BLaER1 treated with 17β-estradiol and CSF1 and Interleukin-3, amounts not matched to agents 10 nM and 100 nM (cell line): ENCODE measurements around the gene LOX.

Experiments used
- H3K27ac ChIP-seq, 11 experiments: shearing (Covaris generic); formaldehyde crosslinking; 2 replicates each; pipeline ENCODE4 v1.8.1; 2022
- H3K27me3 ChIP-seq, 11 experiments: shearing (Covaris generic); formaldehyde crosslinking; 2 replicates each; pipeline ENCODE4 v1.8.1; 2022
- H3K36me3 ChIP-seq, 11 experiments: shearing (Covaris generic); formaldehyde crosslinking; 2 replicates each; pipeline ENCODE4 v1.8.1; 2022
- H3K4me1 ChIP-seq, 10 experiments: shearing (Covaris generic); formaldehyde crosslinking; 2 replicates each; pipeline ENCODE4 v1.8.1; 2022
- H3K4me2 ChIP-seq, 11 experiments: shearing (Covaris generic); formaldehyde crosslinking; 2 replicates each; pipeline ENCODE4 v1.8.1; 2022
- H3K4me3 ChIP-seq, 10 experiments: shearing (Covaris generic); formaldehyde crosslinking; 2 replicates each; pipeline ENCODE4 v1.8.1; 2022
- H3K9ac ChIP-seq, 11 experiments: shearing (Covaris generic); formaldehyde crosslinking; 2 replicates each; pipeline ENCODE4 v1.8.1; 2022
- H3K9me3 ChIP-seq, 11 experiments: shearing (Covaris generic); formaldehyde crosslinking; replicated peaks in 1 of 11; 2 replicates each; pipeline ENCODE4 v1.8.1; 2022
- H4K20me1 ChIP-seq, 11 experiments: shearing (Covaris generic); formaldehyde crosslinking; 2 replicates each; pipeline ENCODE4 v1.8.1; 2022
- Cebpa-rat ChIP-seq, 11 experiments: shearing (Covaris generic); IDR thresholded peaks; 2 replicates each; pipeline ENCODE4 v1.8.1; 2022

Gene LOX, protein sequence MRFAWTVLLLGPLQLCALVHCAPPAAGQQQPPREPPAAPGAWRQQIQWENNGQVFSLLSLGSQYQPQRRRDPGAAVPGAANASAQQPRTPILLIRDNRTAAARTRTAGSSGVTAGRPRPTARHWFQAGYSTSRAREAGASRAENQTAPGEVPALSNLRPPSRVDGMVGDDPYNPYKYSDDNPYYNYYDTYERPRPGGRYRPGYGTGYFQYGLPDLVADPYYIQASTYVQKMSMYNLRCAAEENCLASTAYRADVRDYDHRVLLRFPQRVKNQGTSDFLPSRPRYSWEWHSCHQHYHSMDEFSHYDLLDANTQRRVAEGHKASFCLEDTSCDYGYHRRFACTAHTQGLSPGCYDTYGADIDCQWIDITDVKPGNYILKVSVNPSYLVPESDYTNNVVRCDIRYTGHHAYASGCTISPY

DNA sequence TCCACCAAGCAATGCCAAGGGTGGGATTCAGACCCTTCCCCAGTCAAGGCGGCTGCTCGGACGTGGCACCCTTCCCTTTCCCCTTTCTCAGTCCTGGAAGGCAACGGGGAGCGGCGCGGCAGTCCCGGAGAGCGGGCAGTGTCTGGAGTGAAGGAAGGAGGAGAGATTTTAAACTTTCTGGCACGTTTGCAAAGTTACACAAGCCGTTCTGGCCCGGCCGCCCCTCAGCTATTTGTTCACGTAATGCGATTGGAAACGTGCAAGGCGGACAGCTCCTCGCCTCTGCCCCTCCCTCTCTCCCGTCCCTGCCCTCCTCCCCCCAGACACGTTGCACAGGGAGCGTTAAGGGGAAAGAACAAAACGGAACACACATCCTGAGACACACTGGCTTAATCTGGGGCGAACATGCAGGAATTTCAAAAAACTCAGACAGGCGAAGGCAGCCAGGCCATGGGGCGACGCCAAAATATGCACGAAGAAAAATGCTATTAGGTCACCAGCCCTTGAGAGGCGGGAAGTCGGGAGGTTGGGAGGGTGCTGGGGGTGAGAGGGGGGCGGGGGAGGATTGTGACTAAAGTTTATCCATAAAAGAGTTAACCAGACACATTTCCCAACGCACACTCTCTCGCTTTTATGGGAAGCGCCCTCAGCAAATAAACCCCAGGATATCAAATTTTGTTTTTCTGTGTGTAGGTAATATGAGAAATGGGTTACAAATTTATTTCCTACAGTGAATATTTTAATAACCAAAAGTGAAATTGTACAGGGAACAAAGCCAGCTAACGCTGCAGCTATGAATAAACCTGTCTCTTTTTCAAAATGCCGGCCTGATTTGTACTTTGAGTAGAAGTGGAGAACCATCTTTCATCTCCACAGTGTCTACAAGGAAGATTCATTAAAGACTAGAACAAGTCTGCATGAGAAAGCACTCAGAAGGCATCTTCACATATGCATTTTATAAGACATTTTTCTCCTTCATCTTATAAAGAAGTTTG is at the start of gene LOX:
TSS of gene LOX (minus strand) at position 144 of the 995 bp plus-strand sequence. CDS start 274 bp downstream, outside the sequence.
- no peak for TF ChIP-seq Cebpa-rat (IDR thresholded peaks at IDR 0.05)
- Histone ChIP-seq H3K4me1 (no peaks in the 10 kb centered on the region), H3K36me3 (peaks cover 0 to 16% (median 0%) of the 10 kb centered on the region in 11 experiments; a peak in 5 of 22 replicates), H3K4me2 (no peak within 1 kb of the TSS), H3K9me3 (peaks cover 14 to 20% (median 18%) of the 10 kb centered on the region in 11 experiments), H3K27ac (no peak within 1 kb of the TSS), H4K20me1 (no peaks in the 10 kb centered on the region), H3K9ac (no peak within 1 kb of the TSS), H3K4me3 (no peak within 1 kb of the TSS), H3K27me3 (no peaks in the 10 kb centered on the region)

DNA sequence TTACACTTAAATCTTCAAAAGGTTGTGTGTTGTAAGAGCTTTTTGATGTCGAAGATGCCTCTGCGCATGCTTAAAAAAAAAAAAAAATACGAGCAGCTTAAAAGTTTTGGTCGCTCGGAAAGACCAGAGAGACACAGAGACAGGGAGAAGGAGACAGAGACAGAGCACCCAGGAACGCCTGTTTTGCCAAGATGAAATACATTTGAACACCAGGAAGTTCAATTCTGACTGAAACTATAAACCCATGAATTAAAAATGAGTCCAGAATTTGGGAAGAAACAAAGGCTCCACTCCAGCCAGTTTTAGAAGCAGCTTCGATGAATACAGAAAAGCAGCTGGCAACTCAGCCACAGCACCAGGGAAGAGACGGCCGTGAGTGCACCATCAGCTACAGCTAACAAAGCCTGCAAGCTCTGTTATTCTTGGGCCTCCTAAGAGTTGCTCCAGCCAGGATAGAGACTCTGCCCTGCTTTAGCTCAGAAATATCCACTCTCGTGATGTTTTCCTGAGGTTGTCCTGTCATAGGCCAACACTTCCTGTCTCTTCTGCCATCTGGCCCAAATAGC is 48.8 kb upstream of the LOX start:
- Histone ChIP-seq H3K4me2 (no peak overlapping the region), H3K36me3 (no peaks in the 10 kb centered on the region), H4K20me1 (no peaks in the 10 kb centered on the region), H3K9ac (no peak overlapping the region), H3K4me3 (no peak overlapping the region), H3K27ac (no peak overlapping the region), H3K27me3 (no peaks in the 10 kb centered on the region), H3K4me1 (no peaks in the 10 kb centered on the region), H3K9me3 (no peaks in the 10 kb centered on the region)
- TF ChIP-seq Cebpa-rat (IDR thresholded peaks at IDR 0.05): no peak

DNA sequence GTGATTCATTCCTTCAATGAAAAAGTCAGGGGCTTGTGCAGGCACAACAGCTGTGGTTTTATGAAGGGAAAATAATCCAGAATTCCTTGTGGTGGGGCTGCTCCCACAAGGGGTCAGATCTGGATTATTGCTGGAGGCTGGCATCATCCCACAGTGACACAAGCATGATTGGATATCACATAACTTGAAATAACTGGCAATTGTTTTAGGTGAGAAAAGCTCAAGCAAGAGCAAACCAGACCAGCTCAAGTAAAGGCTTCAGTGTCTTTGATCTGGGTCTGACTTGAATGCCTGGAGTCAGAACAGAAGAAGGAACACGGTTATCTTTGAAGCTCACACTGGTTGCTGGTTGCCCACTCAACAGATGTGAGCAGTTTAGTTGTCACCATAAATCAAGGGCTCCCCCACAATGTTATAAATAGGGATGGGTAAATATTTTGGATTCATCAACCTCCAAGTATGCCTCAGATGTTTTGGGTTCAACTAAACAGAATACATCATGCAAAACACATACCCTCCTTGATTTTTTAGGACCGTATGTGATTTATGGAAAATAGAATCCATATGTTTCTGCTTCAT is 48.2 kb upstream of the LOX start:
- no peaks in the 10 kb centered on the region for H3K36me3 ChIP-seq
- H3K9ac ChIP-seq: no peak overlapping the region
- no peaks in the 10 kb centered on the region for H3K4me1 ChIP-seq
- H3K27ac ChIP-seq: no peak overlapping the region
- H3K4me3 ChIP-seq: no peak overlapping the region
- no peak overlapping the region for H3K4me2 ChIP-seq
- TF ChIP-seq Cebpa-rat (IDR thresholded peaks at IDR 0.05): no peak
- H3K27me3 ChIP-seq: no peaks in the 10 kb centered on the region
- H3K9me3 ChIP-seq: no peaks in the 10 kb centered on the region
- H4K20me1 ChIP-seq: no peaks in the 10 kb centered on the region

DNA sequence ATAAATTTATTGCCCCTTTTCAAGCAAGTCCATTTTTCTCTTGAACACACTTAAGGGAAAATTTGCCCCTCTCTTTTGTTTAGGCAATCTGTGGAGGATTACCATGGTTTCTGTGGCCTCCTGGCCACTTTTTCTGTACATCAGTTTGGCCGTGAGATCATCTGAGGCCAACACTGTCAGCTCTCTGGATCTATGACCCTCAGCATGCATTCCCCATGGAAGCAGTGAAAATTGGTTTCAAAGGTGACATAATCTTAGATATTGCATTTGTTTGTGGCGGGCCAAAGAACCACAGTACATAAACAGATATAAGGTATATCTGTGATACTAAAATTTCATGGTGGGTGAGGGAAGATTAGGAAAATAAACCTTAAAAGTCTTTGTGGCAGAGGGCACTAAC is 46.7 kb upstream of the LOX start:
- Histone ChIP-seq H3K9ac (no peak overlapping the region), H3K4me3 (no peak overlapping the region)

GRCh38 chr5:122121479-122122465 is 43.7 kb upstream of the LOX start:
- no peak overlapping the region for H3K4me3 ChIP-seq
- H3K9ac ChIP-seq: no peak overlapping the region
- no peak for TF ChIP-seq Cebpa-rat (IDR thresholded peaks at IDR 0.05)
- no peak overlapping the region for H3K27ac ChIP-seq
- no peaks in the 10 kb centered on the region for H3K4me1 ChIP-seq
- no peaks in the 10 kb centered on the region for H3K9me3 ChIP-seq
- no peaks in the 10 kb centered on the region for H3K36me3 ChIP-seq
- H4K20me1 ChIP-seq: no peaks in the 10 kb centered on the region
- H3K27me3 ChIP-seq: no peaks in the 10 kb centered on the region
- H3K4me2 ChIP-seq: no peak overlapping the region

More for the DNA sequence above, 46.7 kb upstream of the LOX start:
- no peak for TF ChIP-seq Cebpa-rat (IDR thresholded peaks at IDR 0.05)
- Histone ChIP-seq H3K27me3 (no peaks in the 10 kb centered on the region), H3K4me1 (no peaks in the 10 kb centered on the region), H3K36me3 (no peaks in the 10 kb centered on the region), H3K9me3 (no peaks in the 10 kb centered on the region), H3K27ac (no peak overlapping the region), H4K20me1 (no peaks in the 10 kb centered on the region), H3K4me2 (no peak overlapping the region)

GRCh38 chr5:122120957-122121356 is 42.9 kb upstream of the LOX start:
- Histone ChIP-seq H3K27me3 (no peaks in the 10 kb centered on the region), H3K4me2 (no peak overlapping the region), H3K27ac (no peak overlapping the region), H3K9ac (no peak overlapping the region), H3K9me3 (no peaks in the 10 kb centered on the region), H3K4me3 (no peak overlapping the region), H3K36me3 (no peaks in the 10 kb centered on the region), H3K4me1 (peaks cover 0 to 6% (median 0%) of the 10 kb centered on the region in 10 experiments; a peak in 3 of 20 replicates), H4K20me1 (no peaks in the 10 kb centered on the region)
- no peak for TF ChIP-seq Cebpa-rat (IDR thresholded peaks at IDR 0.05)

- Histone ChIP-seq H3K9ac (no peak overlapping the region), H3K27ac (no peak overlapping the region), H4K20me1 (no peaks in the 10 kb centered on the region), H3K9me3 (no peaks in the 10 kb centered on the region), H3K27me3 (no peaks in the 10 kb centered on the region), H3K36me3 (no peaks in the 10 kb centered on the region), H3K4me2 (no peak overlapping the region), H3K4me3 (no peak overlapping the region), H3K4me1 (peaks cover 0 to 6% (median 0%) of the 10 kb centered on the region in 10 experiments; a peak in 3 of 20 replicates)
- no peak for TF ChIP-seq Cebpa-rat (IDR thresholded peaks at IDR 0.05)
These were observed 42.4 kb upstream of the LOX start for GRCh38 chr5:122120493-122120892.

DNA sequence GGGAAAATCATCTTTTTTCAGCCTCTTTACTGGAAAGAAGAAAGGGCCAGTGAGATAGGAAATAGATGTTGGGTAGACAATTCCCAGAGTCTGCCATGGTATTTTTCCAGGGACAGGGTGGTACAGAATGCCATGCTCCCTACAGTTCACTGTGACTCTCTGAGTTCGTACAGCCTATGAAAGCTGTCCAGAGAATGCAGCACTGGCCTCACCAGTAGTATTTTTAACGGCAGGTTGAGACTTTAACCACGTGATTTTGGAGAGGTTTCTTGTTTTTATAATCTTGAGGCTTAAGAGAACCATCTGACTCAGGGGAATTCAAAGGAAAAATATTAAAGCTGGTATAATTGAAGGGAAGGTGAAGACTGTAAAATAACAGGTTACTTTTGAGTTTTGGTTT is 41.1 kb upstream of the LOX start:
- H3K9me3 ChIP-seq: no peaks in the 10 kb centered on the region
- H3K9ac ChIP-seq: no peak overlapping the region
- H3K27me3 ChIP-seq: no peaks in the 10 kb centered on the region
- no peak for TF ChIP-seq Cebpa-rat (IDR thresholded peaks at IDR 0.05)
- no peaks in the 10 kb centered on the region for H4K20me1 ChIP-seq
- no peak overlapping the region for H3K4me3 ChIP-seq
- no peaks in the 10 kb centered on the region for H3K36me3 ChIP-seq
- H3K27ac ChIP-seq: no peak overlapping the region
- H3K4me1 ChIP-seq: peaks cover 0 to 6% (median 0%) of the 10 kb centered on the region in 10 experiments; a peak in 3 of 20 replicates
- no peak overlapping the region for H3K4me2 ChIP-seq
